Progenitor cell of endocrine pancreas (in vitro differentiated cells): Measurements from ENCODE around the gene TUBA1A. TPM values are rescaled to one million over a fixed set of nuclear protein-coding genes. Genes with fewer than 3 reads are reported as not detected.

Source experiments
- DNase-seq: peaks from one replicate; pipeline ENCODE4 v3.0.0; 2021; ENCODE audit warnings: low spot score; ENCODE audit not compliant: unreplicated experiment
- H3K27ac Mint-ChIP-seq: 2 replicates; pipeline ENCODE4 v1.8.0; 2021; ENCODE audit warnings: mild to moderate bottlenecking, moderate library complexity, mixed read lengths
- H3K27me3 Mint-ChIP-seq: 2 replicates; pipeline ENCODE4 v1.8.0; 2021; ENCODE audit warnings: mixed read lengths
- H3K36me3 Mint-ChIP-seq: 2 replicates; pipeline ENCODE4 v1.8.0; 2022; ENCODE audit warnings: mixed read lengths; ENCODE audit not compliant: insufficient read depth
- H3K4me1 Mint-ChIP-seq: 2 replicates; pipeline ENCODE4 v1.8.0; 2021; ENCODE audit warnings: low read depth, mixed read lengths
- H3K4me3 Mint-ChIP-seq: 2 replicates; pipeline ENCODE4 v1.8.0; 2021; ENCODE audit warnings: low read depth, mild to moderate bottlenecking, moderate library complexity, mixed read lengths
- H3K9me3 Mint-ChIP-seq: 2 replicates; pipeline ENCODE4 v1.8.0; 2021; ENCODE audit warnings: low read depth, mixed read lengths
- CTCF ChIP-seq: fragments of 200-600 bp; sonication (generic); IDR thresholded peaks from one replicate; pipeline ENCODE4 v1.5.0; 2021; ENCODE audit warnings: antibody characterized with exemption, mild to moderate bottlenecking; ENCODE audit not compliant: unreplicated experiment
- long read RNA-seq: library from polyadenylated mRNA; unstranded; transcript quantifications from one replicate; pipeline ENCODE4 v2.0.0, GENCODE V29; 2020
- total RNA-seq: library from RNA; stranded (reverse); gene quantifications from 2 replicates; pipeline ENCODE4 v1.2.1, GENCODE V29; 2021

TUBA1A gene
- total RNA-seq = 628 and 652 TPM in 2 replicates
- long read RNA-seq, transcript TUBA1A-202 (4 exons, 1,915 nt) = major isoform, 8,772 of 9,260 reads
- long read RNA-seq, transcript TUBA1A-201 (4 exons, 1,887 nt) = minor isoform, 7 of 9,260 reads
- long read RNA-seq, transcript TUBA1A-207 (3 exons, 1,384 nt) = minor isoform, 272 of 9,260 reads
- long read RNA-seq, partial matches to known transcripts = 12 of 9,260 reads
- long read RNA-seq, other reads (novel, unspliced or antisense) = 194 of 9,260 reads

DNA sequence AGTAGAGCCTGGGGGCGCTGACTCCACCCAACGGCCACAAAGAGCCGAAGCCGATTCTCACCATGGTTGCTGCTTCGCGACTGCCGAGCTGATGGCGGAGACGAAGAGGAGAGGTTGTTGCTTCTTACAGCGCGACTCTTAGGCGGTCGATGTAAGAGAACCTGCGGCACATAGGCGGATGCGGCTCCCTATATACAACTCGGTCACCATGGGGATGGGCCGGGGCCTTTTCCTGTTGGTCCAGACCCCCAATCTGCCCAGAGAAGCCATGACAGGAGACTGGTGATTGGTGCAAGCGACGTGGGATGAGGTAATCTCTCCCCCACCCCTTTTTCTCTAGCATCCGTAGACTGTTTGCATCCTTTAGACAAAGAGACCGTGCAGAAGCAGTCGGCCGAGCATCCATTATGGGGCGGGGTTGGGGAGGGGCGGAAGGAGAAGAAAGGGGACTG lies at the start of gene TUBA1A:
Gene TUBA1A, minus strand, starts transcription at position 165 of the 452 bp plus-strand sequence. Its CDS starts 101 bp downstream, at position 64.
- H3K9me3 Mint-ChIP-seq = no peaks in the 10 kb centered on the region
- H3K27ac Mint-ChIP-seq = peak within 1 kb of the TSS; percentile 98
- H3K36me3 Mint-ChIP-seq = peaks cover 15% of the 10 kb centered on the region
- no peak for TF ChIP-seq CTCF
- peak within 1 kb of the TSS; percentile 98 for H3K4me3 Mint-ChIP-seq
- peaks cover 3% of the 10 kb centered on the region for H3K4me1 Mint-ChIP-seq
- peak; percentile 83 for DNase-seq
- H3K27me3 Mint-ChIP-seq = peaks cover 7% of the 10 kb centered on the region

DNA sequence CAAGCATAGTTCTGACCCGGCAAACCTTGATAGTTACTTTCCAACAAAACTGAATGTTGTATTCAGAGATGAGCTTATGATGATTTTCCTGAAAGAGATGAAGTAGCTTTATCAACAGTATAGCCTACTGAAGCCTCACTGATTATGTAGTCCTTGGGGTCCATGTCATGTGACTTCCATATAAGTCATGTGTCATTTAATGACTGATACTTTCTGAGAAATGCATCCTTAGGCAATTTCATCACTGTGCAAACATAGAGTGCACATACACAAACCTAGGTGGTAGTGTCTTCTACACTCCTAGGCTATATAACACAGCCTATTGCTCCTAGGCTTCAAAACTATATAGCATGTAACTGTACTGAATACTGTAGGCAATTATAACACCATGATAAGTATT lies 47.5 kb upstream of the TUBA1A start:
- Mint-ChIP-seq H3K4me3 (no peak overlapping the region), H3K9me3 (no peaks in the 10 kb centered on the region), H3K4me1 (peaks cover 16% of the 10 kb centered on the region), H3K36me3 (no peaks in the 10 kb centered on the region), H3K27ac (no peak overlapping the region), H3K27me3 (peaks cover 2% of the 10 kb centered on the region)
- TF ChIP-seq CTCF = no peak
- DNase-seq = no peak

- H3K36me3 Mint-ChIP-seq = no peaks in the 10 kb centered on the region
- H3K4me3 Mint-ChIP-seq = peak overlapping the region; percentile 31
- peaks cover 12% of the 10 kb centered on the region for H3K27me3 Mint-ChIP-seq
- no peak overlapping the region for H3K27ac Mint-ChIP-seq
- DNase-seq = no peak
- H3K9me3 Mint-ChIP-seq = no peaks in the 10 kb centered on the region
- TF ChIP-seq CTCF = no peak
- peaks cover 18% of the 10 kb centered on the region for H3K4me1 Mint-ChIP-seq
These were observed 45.1 kb upstream of the TUBA1A start for GRCh38 chr12:49233842-49234526.

- Mint-ChIP-seq H3K27me3 (peaks cover 17% of the 10 kb centered on the region), H3K36me3 (no peaks in the 10 kb centered on the region), H3K27ac (peak overlapping the region; percentile 88), H3K4me3 (peak overlapping the region; percentile 37), H3K9me3 (no peaks in the 10 kb centered on the region), H3K4me1 (peaks cover 18% of the 10 kb centered on the region)
- DNase-seq = peak; percentile 39
- TF ChIP-seq CTCF = no peak
These were observed 44.3 kb upstream of the TUBA1A start for GRCh38 chr12:49232940-49233841.
